ENCODE measurements around the gene EFHC2.

GRCh38 chrX:44308869-44309268, 34.6 kb downstream of the EFHC2 start:
- no peak for TF ChIP-seq CTCF (IDR thresholded peaks at IDR 0.05)
- no peak for TF ChIP-seq POLR2A (IDR thresholded peaks at IDR 0.05)
